ENCODE data around the gene IQGAP2.

Gene IQGAP2

DNA sequence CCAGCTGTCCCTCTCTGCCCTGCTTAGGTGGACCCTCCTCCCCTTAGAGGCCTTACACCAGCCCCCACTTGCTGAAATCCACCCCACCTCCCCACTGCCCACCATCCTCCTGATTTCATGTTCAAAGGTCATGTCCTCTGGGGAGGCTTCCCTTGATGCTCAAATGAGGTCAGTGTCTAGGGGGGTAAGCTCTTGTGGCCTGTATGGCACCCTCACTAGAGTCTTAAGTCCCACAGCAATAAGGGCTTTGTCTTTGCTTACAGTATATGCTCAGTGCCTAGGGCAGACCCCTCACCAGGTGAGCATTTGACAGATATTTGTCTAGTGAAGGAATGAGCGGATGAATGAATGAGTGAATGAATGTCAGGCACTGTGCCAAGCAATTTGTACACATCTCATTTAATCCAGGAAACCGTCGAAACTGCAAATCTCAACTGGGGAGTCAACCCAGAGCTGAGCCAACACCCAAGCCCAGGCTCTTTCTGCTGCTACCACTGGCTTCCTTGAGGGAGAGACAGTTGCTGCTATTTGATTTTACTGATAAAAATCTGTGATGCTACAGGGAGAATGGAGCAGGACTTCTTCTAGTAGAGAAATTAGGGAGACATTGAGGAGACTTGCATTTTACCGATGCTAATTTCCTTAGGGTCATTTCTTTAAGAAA is 101.9 kb downstream of the IQGAP2 start:
- no peaks in the 10 kb centered on the region for H3K4me1 ChIP-seq (ENCODE audit: control insufficient read depth, insufficient read depth, low read length)
- no peaks in the 10 kb centered on the region for H3K9me3 ChIP-seq (ENCODE audit: control insufficient read depth, insufficient read depth, low read depth, low read length)
- POLR2A ChIA-PET: no interaction called here
- no peaks in the 10 kb centered on the region for H3K36me3 ChIP-seq (ENCODE audit: control insufficient read depth in 2 of 2, insufficient read depth in 1 of 2, low read length in 2 of 2)
- TF ChIP-seq ZNF423 (tag by site-specific recombination; IDR thresholded peaks at IDR 0.05): no peak
- no peak for TF ChIP-seq ZNF843 (tag by site-specific recombination; IDR thresholded peaks at IDR 0.05)
- TF ChIP-seq ZNF548 (tag by site-specific recombination; IDR thresholded peaks at IDR 0.05): no peak
- TF ChIP-seq ZIC2 (tag by site-specific recombination; IDR thresholded peaks at IDR 0.05): no peak
- TF ChIP-seq, protein P1, sequence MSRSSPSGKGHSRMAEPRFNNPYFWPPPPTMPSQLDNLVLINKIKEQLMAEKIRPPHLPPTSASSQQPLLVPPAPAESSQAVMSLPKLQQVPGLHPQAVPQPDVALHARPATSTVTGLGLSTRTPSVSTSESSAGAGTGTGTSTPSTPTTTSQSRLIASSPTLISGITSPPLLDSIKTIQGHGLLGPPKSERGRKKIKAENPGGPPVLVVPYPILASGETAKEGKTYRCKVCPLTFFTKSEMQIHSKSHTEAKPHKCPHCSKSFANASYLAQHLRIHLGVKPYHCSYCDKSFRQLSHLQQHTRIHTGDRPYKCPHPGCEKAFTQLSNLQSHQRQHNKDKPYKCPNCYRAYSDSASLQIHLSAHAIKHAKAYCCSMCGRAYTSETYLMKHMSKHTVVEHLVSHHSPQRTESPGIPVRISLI (tag by site-specific recombination; IDR thresholded peaks at IDR 0.05): no peak
- no peak for TF ChIP-seq ZNF560 (tag by site-specific recombination; IDR thresholded peaks at IDR 0.05; ENCODE audit: borderline replicate concordance)
- TF ChIP-seq ZNF24 (tag by site-specific recombination; IDR thresholded peaks at IDR 0.05): no peak
- TF ChIP-seq ZNF354C (tag by site-specific recombination; IDR thresholded peaks at IDR 0.05; ENCODE audit: borderline replicate concordance, low read depth): no peak
- TF ChIP-seq TRIM28 (IDR thresholded peaks at IDR 0.05; ENCODE audit: borderline replicate concordance, low read length): no peak
- TF ChIP-seq SALL2 (tag by site-specific recombination; IDR thresholded peaks at IDR 0.05; ENCODE audit: borderline replicate concordance): no peak
- TF ChIP-seq, protein P2, sequence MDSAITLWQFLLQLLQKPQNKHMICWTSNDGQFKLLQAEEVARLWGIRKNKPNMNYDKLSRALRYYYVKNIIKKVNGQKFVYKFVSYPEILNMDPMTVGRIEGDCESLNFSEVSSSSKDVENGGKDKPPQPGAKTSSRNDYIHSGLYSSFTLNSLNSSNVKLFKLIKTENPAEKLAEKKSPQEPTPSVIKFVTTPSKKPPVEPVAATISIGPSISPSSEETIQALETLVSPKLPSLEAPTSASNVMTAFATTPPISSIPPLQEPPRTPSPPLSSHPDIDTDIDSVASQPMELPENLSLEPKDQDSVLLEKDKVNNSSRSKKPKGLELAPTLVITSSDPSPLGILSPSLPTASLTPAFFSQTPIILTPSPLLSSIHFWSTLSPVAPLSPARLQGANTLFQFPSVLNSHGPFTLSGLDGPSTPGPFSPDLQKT (IDR thresholded peaks at IDR 0.05; ENCODE audit: borderline replicate concordance, low read depth, low read length): no peak
- no peak for TF ChIP-seq ZFP69B (tag by site-specific recombination; IDR thresholded peaks at IDR 0.05)
- no peak for TF ChIP-seq ZNF16 (tag by site-specific recombination; IDR thresholded peaks at IDR 0.05; ENCODE audit: low read depth)
- TF ChIP-seq, protein P3, sequence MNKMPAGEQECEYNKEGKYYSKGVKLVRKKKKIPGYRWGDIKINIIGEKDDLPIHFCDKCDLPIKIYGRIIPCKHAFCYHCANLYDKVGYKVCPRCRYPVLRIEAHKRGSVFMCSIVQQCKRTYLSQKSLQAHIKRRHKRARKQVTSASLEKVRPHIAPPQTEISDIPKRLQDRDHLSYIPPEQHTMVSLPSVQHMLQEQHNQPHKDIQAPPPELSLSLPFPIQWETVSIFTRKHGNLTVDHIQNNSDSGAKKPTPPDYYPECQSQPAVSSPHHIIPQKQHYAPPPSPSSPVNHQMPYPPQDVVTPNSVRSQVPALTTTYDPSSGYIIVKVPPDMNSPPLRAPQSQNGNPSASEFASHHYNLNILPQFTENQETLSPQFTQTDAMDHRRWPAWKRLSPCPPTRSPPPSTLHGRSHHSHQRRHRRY (tag by site-specific recombination; IDR thresholded peaks at IDR 0.05): no peak
- TF ChIP-seq REPIN1 (tag by site-specific recombination; IDR thresholded peaks at IDR 0.05; ENCODE audit: low read depth): no peak
- TF ChIP-seq ZNF394 (tag by site-specific recombination; IDR thresholded peaks at IDR 0.05; ENCODE audit: borderline replicate concordance): no peak
- no peak for TF ChIP-seq ZNF776 (tag by site-specific recombination; IDR thresholded peaks at IDR 0.05; ENCODE audit: borderline replicate concordance)
- no peak for TF ChIP-seq ZNF324 (tag by site-specific recombination; IDR thresholded peaks at IDR 0.05)
- no peak for TF ChIP-seq ZNF658 (tag by site-specific recombination; IDR thresholded peaks at IDR 0.05)
- H3K27ac ChIP-seq (ENCODE audit: extremely low read depth, low read depth, low read length): no peak overlapping the region
- CTCF ChIA-PET: interaction anchor here (0.6 kb wide), 1 partner anchor 373 kb away, joined by 5 read pairs; no protein-coding TSS in a partner anchor
- no peak overlapping the region for H3K4me3 ChIP-seq (ENCODE audit: low read depth, low read length)

- POLR2A ChIA-PET: no interaction called here
- H3K36me3 ChIP-seq (ENCODE audit: control insufficient read depth in 2 of 2, insufficient read depth in 1 of 2, low read length in 2 of 2): no peaks in the 10 kb centered on the region
- H3K4me1 ChIP-seq (ENCODE audit: control insufficient read depth, insufficient read depth, low read length): no peaks in the 10 kb centered on the region
- CTCF ChIA-PET: interaction anchor here (0.7 kb wide), 1 partner anchor 8 kb away, joined by 3 read pairs; no protein-coding TSS in a partner anchor
- no peak overlapping the region for H3K27ac ChIP-seq (ENCODE audit: extremely low read depth, low read depth, low read length)
- no peak overlapping the region for H3K4me3 ChIP-seq (ENCODE audit: low read depth, low read length)
- no peaks in the 10 kb centered on the region for H3K9me3 ChIP-seq (ENCODE audit: control insufficient read depth, insufficient read depth, low read depth, low read length)
- TF ChIP-seq OVOL3 (tag by site-specific recombination; IDR thresholded peaks at IDR 0.05) (no peak), KLF9 (tag by site-specific recombination; IDR thresholded peaks at IDR 0.05; ENCODE audit: low read depth) (no peak), ZNF513 (tag by site-specific recombination; IDR thresholded peaks at IDR 0.05) (no peak), ZBTB10 (tag by site-specific recombination; IDR thresholded peaks at IDR 0.05) (no peak), GLI4 (tag by site-specific recombination; IDR thresholded peaks at IDR 0.05) (no peak), ZNF433 (tag by site-specific recombination; IDR thresholded peaks at IDR 0.05; ENCODE audit: low read depth) (no peak), ZNF302 (tag by site-specific recombination; IDR thresholded peaks at IDR 0.05; ENCODE audit: low read depth) (no peak), ZNF629 (tag by site-specific recombination; IDR thresholded peaks at IDR 0.05) (no peak), ZNF670 (tag by site-specific recombination; IDR thresholded peaks at IDR 0.05; ENCODE audit: low read depth) (no peak), ZBTB1 (tag by site-specific recombination; IDR thresholded peaks at IDR 0.05) (no peak), ZSCAN16 (tag by site-specific recombination; IDR thresholded peaks at IDR 0.05) (no peak)
Observed at GRCh38 chr5:76513476-76513875, 110.4 kb downstream of the IQGAP2 start.

Data from HEK293 (cell line).